GM18861 (cell line): ENCODE measurements around the gene TRPV5.

ENCODE experiments used
- ATAC-seq: cut with Tn5 transposase; IDR thresholded peaks from one replicate; pipeline ENCODE4 v1.9.1; 2021; ENCODE audit not compliant: unreplicated experiment

Gene TRPV5

GRCh38 chr7:142872106-142872675, 61.4 kb downstream of the TRPV5 start:
- ATAC-seq = no peak

GRCh38 chr7:142871260-142872105, 62.1 kb downstream of the TRPV5 start:
- ATAC-seq = no peak

GRCh38 chr7:142870566-142871259, 62.8 kb downstream of the TRPV5 start:
- no peak for ATAC-seq

- ATAC-seq = no peak
Measured at GRCh38 chr7:142870147-142870559, 63.4 kb downstream of the TRPV5 start.

GRCh38 chr7:142869434-142869833, 64.1 kb downstream of the TRPV5 start:
- no peak for ATAC-seq

GRCh38 chr7:142868986-142869415, 64.5 kb downstream of the TRPV5 start:
- no peak for ATAC-seq

- ATAC-seq = no peak
Measured at GRCh38 chr7:142868188-142868985, 65.2 kb downstream of the TRPV5 start.

GRCh38 chr7:142867398-142868187, 66.0 kb downstream of the TRPV5 start:
- no peak for ATAC-seq

GRCh38 chr7:142867097-142867378, 66.5 kb downstream of the TRPV5 start:
- ATAC-seq = no peak

- ATAC-seq = no peak
Measured at GRCh38 chr7:142866361-142867096, 67.0 kb downstream of the TRPV5 start.

- no peak for ATAC-seq
Measured at GRCh38 chr7:142865766-142866165, 67.8 kb downstream of the TRPV5 start.

GRCh38 chr7:142864980-142865747, 68.4 kb downstream of the TRPV5 start:
- no peak for ATAC-seq

- ATAC-seq = no peak
Measured at GRCh38 chr7:142863891-142864685, 69.5 kb downstream of the TRPV5 start.

GRCh38 chr7:142862786-142863400, 70.7 kb downstream of the TRPV5 start:
- no peak for ATAC-seq

- no peak for ATAC-seq
Measured at GRCh38 chr7:142862351-142862750, 71.2 kb downstream of the TRPV5 start.

GRCh38 chr7:142860968-142861367, 72.6 kb downstream of the TRPV5 start:
- ATAC-seq = no peak

- ATAC-seq = no peak
Measured at GRCh38 chr7:142859829-142860228, 73.7 kb downstream of the TRPV5 start.

- no peak for ATAC-seq
Measured at GRCh38 chr7:142859411-142859810, 74.1 kb downstream of the TRPV5 start.
